Activated CD8-positive, alpha-beta memory T cell treated with anti-CD3 and anti-CD28 coated beads for 24 hours (primary cell): ENCODE measurements around the gene SCUBE1.
A peak's percentile ranks its signal among the peaks of the same experiment; 100 is the strongest.

Source experiments
- DNase-seq: peaks from one replicate; pipeline ENCODE4 v3.0.0-alpha.2; 2020

The SCUBE1 gene

DNA sequence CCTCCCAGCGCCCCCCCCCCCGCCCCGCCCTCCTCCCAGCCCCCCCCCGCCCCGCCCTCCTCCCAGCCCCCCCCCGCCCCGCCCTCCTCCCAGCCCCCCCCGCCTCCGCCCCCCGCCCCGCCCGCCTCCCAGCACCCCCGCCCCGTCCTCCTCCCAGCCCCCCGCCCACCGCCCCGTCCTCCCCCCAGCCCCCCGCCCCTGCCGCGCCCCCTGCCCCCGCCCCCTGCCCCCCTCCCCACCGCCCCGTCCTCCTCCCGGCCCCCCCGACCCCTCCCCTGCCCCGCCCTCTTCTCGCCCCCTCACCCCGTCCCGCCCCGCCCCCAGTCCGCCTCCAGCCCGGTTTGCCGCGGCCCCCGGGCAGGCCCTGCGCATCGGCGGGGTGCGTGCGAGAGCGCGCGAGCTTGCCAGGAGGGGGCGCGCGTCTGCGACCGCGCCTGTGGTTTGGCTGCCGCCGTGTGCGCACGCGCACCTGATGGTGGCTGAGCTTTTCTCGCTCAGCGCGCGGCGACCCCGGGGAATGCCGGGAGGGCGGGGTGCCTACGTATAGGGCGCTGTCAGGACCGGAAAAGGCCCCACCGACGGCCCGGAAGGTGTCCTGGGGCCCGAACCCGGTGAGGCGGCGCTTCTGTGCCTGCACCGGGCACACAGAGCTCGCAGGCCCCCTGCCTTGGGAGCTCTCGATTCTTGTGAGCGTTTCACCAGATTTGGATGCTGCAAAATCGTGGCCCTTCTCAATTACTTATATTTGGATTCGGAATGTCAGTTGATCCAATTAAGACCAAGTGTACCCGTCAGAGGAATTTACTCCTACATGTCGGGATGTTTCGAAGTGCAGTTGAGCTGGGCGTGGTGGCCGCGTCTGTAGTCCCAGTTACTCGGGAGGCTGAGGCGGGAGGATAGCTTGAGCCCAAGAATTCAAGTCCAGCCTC is 155.7 kb downstream of the SCUBE1 start:
- peak; percentile 98 for DNase-seq

DNA sequence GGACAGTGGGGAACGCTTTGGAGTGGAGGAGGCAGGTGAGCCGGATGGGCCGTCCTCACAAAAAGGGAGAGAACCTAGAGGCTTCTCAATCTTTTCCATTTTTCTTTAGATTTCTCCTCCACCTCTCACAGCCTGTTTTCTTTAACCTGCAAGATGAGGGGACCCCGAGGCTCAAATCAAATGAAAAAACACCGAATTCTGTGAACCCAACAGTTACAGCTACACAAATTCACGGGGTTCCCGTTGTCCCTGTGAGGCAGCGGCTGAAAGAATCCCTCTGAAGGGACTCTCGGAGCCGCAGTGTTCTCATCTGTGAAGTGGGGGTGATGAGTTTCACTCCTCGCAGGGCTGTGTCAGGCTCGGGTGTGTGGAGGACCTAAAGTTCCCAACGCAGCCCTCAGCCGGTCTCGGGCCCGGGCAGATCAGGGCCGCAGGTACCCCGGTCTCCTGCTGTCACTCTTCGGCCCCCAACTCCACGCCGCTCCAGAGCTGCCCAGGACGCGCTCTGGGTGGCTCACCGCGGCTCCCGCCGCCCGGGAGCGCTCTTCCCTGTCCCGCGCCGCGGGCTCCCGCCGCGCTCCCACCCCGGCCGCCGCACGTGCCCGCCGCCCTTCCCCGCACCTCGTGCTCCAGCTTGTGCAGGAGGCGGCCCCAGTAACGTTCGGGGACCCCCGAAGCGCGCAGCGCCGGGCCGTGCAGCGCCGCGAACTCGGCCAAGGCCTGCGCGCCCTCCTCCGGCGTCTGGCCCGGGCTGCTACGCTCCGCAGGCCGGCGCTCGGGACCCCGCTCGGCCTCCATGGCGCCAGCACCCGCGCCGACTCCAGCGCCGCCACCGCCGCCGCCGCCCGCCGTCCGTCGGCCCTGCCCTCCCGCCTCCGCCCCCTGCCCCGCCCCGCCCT is 156.7 kb downstream of the SCUBE1 start, which contains the start of gene TTLL12:
TSS of gene TTLL12 (minus strand) at position 863 of the 899 bp plus-strand sequence. CDS start at position 798, 65 bp downstream.
- DNase-seq, result peak; percentile 81

- no peak for DNase-seq
Observed at GRCh38 chr22:43185860-43186261, 157.3 kb downstream of the SCUBE1 start.

- no peak for DNase-seq
Observed at GRCh38 chr22:43183496-43184277, 159.5 kb downstream of the SCUBE1 start.

GRCh38 chr22:43182726-43183125 is 160.4 kb downstream of the SCUBE1 start:
- DNase-seq, result no peak

DNA sequence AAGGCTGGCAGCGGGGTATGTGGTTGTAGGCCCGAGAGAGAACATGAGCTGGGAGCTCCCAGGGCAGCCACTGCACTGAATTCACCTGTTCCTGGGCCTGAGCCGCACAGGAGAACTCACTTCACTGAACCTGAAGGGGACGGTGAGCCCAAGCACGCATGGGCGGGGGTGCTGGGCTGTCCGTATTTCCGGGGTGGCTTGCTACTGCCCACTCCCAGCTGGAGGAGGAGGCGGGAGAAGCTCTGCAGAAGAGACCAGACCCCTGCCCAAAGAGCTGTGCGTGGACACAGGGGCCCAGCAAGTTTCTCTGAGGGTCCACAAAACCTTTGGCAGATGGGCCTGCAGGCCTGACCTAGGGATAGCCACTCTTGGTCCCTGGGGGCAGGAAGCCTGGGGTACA is 161.1 kb downstream of the SCUBE1 start:
- no peak for DNase-seq

GRCh38 chr22:43181321-43182076 is 161.7 kb downstream of the SCUBE1 start:
- DNase-seq, result no peak

GRCh38 chr22:43180670-43181069 is 162.5 kb downstream of the SCUBE1 start:
- no peak for DNase-seq

DNA sequence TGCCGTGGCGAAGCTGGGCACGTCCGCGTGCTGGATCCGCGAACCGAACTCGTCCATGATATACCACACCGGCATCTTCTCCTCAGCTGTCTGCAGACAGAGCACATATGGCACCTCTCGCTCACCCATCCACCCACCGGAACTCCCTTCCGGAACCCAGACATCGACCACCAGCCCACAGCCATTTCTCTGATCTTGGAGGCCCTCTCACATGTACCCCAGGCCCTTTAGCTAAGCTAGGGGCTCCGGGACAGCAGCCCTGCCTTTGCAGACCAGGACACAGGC is 163.3 kb downstream of the SCUBE1 start:
- no peak for DNase-seq

DNA sequence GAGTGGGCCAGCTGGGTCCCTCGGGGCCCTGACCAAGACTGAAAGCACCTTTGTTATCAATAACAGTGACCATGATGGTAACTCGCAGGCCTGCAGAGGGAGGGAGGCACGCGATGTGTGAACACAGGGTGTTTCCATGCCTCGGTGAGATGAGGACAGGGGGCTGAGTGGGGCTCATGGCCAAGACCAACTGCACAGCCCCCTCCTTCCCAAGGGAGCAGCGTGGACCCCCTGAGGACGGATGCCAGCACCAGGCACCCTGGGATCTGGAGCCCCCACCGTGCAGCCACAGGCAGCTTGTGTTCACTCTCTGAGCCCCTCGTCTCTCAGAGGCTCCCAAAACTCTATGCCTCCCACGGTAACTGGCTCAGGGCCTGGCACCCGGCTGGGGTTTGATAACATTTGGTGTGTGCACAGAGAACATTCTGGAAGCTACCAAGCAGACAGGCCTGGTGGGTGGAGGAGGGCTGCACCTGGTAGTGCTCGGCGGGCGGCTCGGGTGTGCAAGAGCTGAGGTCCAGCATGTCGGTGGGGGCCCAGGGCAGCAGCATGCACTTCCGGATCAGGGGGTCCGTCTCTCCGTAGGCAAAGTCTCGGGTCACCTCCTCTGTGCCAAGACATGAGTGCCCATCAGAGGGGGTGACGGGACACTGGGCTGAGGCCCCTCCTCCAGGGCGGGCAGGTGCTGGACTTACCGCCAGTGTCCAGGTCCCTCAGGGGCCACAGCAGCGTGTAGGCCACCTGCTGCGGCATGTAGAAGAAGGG is 163.8 kb downstream of the SCUBE1 start:
- no peak for DNase-seq

- DNase-seq, result no peak
Observed at GRCh38 chr22:43177479-43177878, 165.7 kb downstream of the SCUBE1 start.

- no peak for DNase-seq
Observed at GRCh38 chr22:43176090-43176489, 167.1 kb downstream of the SCUBE1 start.

- DNase-seq, result no peak
Observed at GRCh38 chr22:43174941-43175531, 168.1 kb downstream of the SCUBE1 start.

- DNase-seq, result no peak
Observed at GRCh38 chr22:43173976-43174720, 169.0 kb downstream of the SCUBE1 start.

- no peak for DNase-seq
Observed at GRCh38 chr22:43173566-43173965, 169.6 kb downstream of the SCUBE1 start.

GRCh38 chr22:43172191-43172590 is 171.0 kb downstream of the SCUBE1 start:
- no peak for DNase-seq

DNA sequence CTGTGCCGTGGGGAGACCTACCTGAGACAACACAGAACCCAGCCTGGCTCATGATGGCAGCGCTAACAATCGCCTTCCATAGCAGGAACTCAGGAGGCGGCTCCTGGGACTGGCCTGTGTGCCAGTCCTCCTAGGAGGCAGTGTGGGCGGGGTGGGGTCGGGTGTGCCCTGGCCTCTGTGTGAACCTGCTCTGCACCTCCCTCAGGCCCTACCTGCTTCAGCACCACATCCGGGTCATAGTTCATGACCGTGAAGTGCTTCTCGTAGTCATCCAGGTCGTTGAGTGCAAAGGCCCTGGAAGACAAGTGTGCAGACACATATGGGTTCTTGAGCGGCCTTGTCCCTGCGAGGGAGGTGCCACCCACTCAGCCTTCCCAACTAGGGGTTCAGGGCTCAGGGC is 171.6 kb downstream of the SCUBE1 start:
- DNase-seq, result no peak

- DNase-seq, result no peak
Observed at GRCh38 chr22:43171019-43171491, 172.1 kb downstream of the SCUBE1 start.

- no peak for DNase-seq
Observed at GRCh38 chr22:43170131-43170480, 173.1 kb downstream of the SCUBE1 start.
